IMR-90 (cell line): ENCODE results near the gene MAK. TPM values are rescaled to one million over a fixed set of nuclear protein-coding genes. Genes with fewer than 3 reads are reported as not detected.

Experiments used
- microRNA-seq, 2 experiments: library from miRNA; stranded (forward) in 1 of 2; unstranded in 1 of 2; fragments of 10-50 nt in 1 of 2; fragments of <30 nt in 1 of 2; gene quantifications in 1 of 2; microRNA quantifications in 1 of 2; one replicate each; pipeline versions ENCODE3 to v1.1.0; 2013 to 2020; ENCODE audit not compliant: insufficient read depth in 1 of 2, insufficient read length in 1 of 2, unreplicated experiment in 1 of 2
- polyA plus RNA-seq, 3 experiments: library from polyadenylated mRNA; depleted of rRNA; stranded (reverse); fragments of >200 nt; gene quantifications; 2 replicates each; pipeline ENCODE4 v1.2.3, GENCODE V29; 2012; ENCODE audit warnings: low replicate concordance in 1 of 3
- small RNA-seq, 5 experiments: library from RNA; depleted of rRNA; stranded (forward); fragments of <200 nt; gene quantifications; one replicate each; pipeline ENCODE3, GENCODE V24; 2012
- total RNA-seq: library from RNA; depleted of rRNA; stranded (reverse); fragments of >200 nt; gene quantifications from 2 replicates; pipeline ENCODE4 v1.2.3, GENCODE V29; 2012; rRNA removed

Gene MAK
- total and polyA plus RNA-seq, 2 of the 4 experiments (the other 2 are of a cell fraction): not detected

Small RNAs within 50 kb of the gene (microRNA-seq; reads per million reads assigned to microRNA genes)
- gene RNA5SP203 (ENCODE audit: insufficient read depth, insufficient read length): not detected

Small RNAs within 50 kb of the gene (small RNA-seq; reads per million reads assigned to genes)
- gene RNA5SP203: 0 reads per million in 5 experiments

Other genes starting within 250 kb of the MAK start
- not detected in 2 replicates for gene C6orf52, start 143.9 kb downstream of the MAK start, total RNA-seq
- 0.31 TPM in 1 of 2 replicates, not detected in the other for gene C6orf52, start 143.9 kb downstream of the MAK start, polyA plus RNA-seq (2012; rRNA removed)
- 22.9 and 28.6 TPM in 2 replicates for gene PAK1IP1, start 143.6 kb downstream of the MAK start, total RNA-seq
- 16.7 and 16.9 TPM in 2 replicates for gene PAK1IP1, start 143.6 kb downstream of the MAK start, polyA plus RNA-seq (2012; rRNA removed)
- 129 and 141 TPM in 2 replicates for gene TMEM14C, start 115.5 kb downstream of the MAK start, total RNA-seq
- 170 and 175 TPM in 2 replicates for gene TMEM14C, start 115.5 kb downstream of the MAK start, polyA plus RNA-seq (2012; rRNA removed)
- gene TMEM14B, start 90.7 kb downstream of the MAK start, total RNA-seq: 66.5 and 158 TPM in 2 replicates
- 80.5 and 81.4 TPM in 2 replicates for gene TMEM14B, start 90.7 kb downstream of the MAK start, polyA plus RNA-seq (2012; rRNA removed)
- not detected in 2 replicates for gene GCM2, start 43.5 kb upstream of the MAK start, total RNA-seq
- not detected in 2 replicates for gene GCM2, start 43.5 kb upstream of the MAK start, polyA plus RNA-seq (2012; rRNA removed)
- not detected in 2 replicates for gene SYCP2L, start 48.5 kb upstream of the MAK start, total RNA-seq
- 0.05 TPM in 1 of 2 replicates, not detected in the other for gene SYCP2L, start 48.5 kb upstream of the MAK start, polyA plus RNA-seq (2012; rRNA removed)
- 7.9 and 10.6 TPM in 2 replicates for gene ELOVL2, start 205.8 kb upstream of the MAK start, total RNA-seq
- 5.2 and 6.3 TPM in 2 replicates for gene ELOVL2, start 205.8 kb upstream of the MAK start, polyA plus RNA-seq (2012; rRNA removed)